ENCODE results near the gene EPHB4. TPM values are rescaled to one million over a fixed set of nuclear protein-coding genes. Genes with fewer than 3 reads are reported as not detected.
A peak's percentile ranks its signal among the peaks of the same experiment; 100 is the strongest.

EPHB4 gene
- total RNA-seq, 1 donor, result 37.9 TPM

DNA sequence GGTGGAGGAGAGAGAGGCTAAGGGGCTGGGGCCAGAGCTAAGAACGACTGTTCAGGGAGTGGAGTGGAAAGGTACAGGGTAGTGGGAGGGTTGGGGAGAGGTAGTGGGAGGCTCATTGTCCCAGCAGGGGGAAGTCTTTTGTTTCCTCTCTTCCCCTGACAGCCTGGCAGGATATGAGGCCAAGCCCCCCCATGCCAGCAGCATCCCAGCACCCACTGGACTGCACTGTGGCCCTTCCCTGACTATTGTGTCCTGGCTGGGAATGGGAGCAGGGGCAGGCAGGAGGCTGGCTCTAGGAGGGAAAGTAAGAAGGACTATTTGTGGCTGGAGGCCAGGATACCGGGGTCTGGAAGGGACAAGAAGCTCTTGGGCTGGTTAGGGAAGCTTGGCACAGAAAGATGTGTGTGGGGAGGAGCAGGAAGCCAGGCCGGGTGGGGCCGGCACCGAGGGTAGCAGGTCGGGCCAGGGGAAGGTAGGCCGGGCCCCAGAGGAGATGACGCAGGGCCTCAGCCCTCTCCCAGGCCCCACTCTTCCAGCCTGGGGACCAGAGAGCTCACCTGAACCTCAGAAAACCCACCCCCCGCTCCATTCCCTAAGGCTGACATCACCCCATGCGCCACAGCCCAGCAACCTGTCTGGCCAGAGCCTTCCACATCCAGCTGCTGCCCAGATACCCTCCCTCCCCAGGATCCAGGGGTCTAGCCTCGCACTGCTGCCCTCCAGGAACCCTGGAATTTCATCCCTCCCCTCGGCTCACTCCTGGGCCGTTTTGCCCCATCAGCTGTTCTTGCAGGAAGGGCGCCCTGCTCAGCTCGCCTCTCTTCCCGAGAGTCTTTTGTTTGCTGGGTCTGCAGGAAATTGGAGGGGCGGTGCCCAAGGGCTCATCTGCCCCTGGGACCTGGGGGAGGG is 8.8 kb upstream of the EPHB4 start:
- no peak for TF ChIP-seq CTCF (IDR thresholded peaks at IDR 0.05; ENCODE audit: insufficient read depth, low read length)
- H3K4me3 ChIP-seq (ENCODE audit: low read depth, low read length), result no peak overlapping the region
- no peak for DNase-seq (ENCODE audit: low read depth)

DNA sequence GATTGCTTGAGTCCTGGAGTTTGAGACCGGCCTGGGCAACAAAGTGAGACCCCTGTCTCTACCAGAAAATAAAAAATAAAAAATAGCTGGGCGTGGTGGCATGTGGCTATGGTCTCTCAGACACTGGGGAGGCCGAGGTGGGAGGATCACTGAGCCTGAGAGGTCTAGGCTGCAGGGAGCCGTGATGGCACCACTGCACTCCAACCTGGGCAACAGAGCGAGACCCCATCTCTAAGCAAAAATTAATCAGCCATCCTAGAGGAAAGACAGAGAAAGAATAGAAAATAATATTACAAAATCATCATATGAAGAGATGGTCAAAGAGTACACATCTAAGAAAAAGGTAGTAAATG is 4.9 kb upstream of the EPHB4 start:
- H3K4me3 ChIP-seq (ENCODE audit: low read depth, low read length), result no peak overlapping the region
- no peak for TF ChIP-seq CTCF (IDR thresholded peaks at IDR 0.05; ENCODE audit: insufficient read depth, low read length)
- no peak for DNase-seq (ENCODE audit: low read depth)

DNA sequence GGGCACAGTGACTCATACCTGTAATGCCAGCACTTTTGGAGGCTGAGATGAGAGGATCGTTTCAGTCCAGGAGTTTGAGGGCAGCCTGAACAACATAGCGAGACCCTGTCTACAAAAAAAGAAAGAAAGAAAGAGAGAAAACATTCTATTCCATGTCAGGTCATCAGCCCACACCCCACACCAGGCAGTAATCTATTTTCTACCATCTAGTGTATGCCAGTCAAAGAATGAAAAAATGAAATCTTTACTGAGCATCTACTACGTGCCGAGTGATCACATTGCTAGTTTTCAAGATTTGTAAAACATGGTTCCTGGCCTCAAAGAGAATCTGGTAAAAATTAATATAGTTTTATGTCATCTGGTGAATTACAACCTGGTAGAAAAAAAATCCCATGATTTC is 3.1 kb upstream of the EPHB4 start:
- no peak for TF ChIP-seq CTCF (IDR thresholded peaks at IDR 0.05; ENCODE audit: insufficient read depth, low read length)
- H3K4me3 ChIP-seq (ENCODE audit: low read depth, low read length), result no peak overlapping the region
- no peak for DNase-seq (ENCODE audit: low read depth)

GRCh38 chr7:100829150-100829716 is 1.9 kb upstream of the EPHB4 start:
- no peak for DNase-seq (ENCODE audit: low read depth)
- TF ChIP-seq CTCF (IDR thresholded peaks at IDR 0.05; ENCODE audit: insufficient read depth, low read length), result no peak
- H3K4me3 ChIP-seq (ENCODE audit: low read depth, low read length), result no peak overlapping the region

DNA sequence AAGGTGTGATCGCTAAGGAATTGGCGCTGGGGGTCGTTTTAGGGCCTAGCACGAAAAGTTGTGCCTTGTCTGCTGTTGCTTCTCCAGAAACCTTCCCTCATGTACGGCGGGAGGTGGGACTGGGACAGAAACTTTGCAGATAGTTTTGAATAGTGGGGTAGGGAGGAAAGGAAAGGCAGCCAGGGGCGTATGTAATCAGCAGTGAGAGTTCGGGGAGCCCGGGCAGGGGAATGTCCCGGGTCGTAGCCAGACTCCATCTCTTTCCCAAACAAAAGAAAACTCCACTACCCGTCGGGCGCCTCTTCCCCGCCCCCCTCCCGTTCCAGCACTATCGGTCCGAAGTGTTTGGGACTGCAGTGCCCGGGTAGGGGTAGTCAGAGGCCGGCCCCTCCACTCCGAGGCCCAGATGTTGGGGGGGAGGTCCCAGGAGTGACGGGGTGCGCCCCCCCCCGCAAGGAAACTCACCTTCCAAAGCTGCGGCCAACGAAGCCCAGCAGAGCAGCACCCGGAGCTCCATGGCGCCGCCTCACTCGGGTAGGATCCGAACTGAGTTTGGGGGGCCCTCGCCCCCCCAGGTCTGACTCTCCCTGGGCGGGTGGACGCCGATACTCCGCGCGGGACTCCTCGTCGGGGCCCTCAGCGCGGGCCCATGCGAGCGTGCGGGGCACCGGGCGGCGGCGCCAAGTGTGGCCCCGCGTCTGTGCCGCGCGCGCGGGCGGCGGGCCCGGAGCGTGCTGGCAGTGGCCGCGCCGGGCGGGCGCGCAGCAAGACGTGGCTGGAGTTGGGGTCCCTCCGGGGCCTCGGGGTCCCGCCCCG is 601 bp downstream of the EPHB4 start:
- H3K4me3 ChIP-seq (ENCODE audit: low read depth, low read length), result peak overlapping the region; percentile 79
- DNase-seq (ENCODE audit: low read depth), result no peak
- TF ChIP-seq CTCF (IDR thresholded peaks at IDR 0.05; ENCODE audit: insufficient read depth, low read length), result no peak

- DNase-seq (ENCODE audit: low read depth), result peak; percentile 51
- peak overlapping the region; percentile 79 for H3K4me3 ChIP-seq (ENCODE audit: low read depth, low read length)
- TF ChIP-seq CTCF (IDR thresholded peaks at IDR 0.05; ENCODE audit: insufficient read depth, low read length), result peak; percentile 28
These were observed 1.4 kb downstream of the EPHB4 start for GRCh38 chr7:100825751-100826513.

All from fibroblast of the aortic adventitia (primary cell).